ENCODE results near the gene CLIC4. TPM values are rescaled to one million over a fixed set of nuclear protein-coding genes. Genes with fewer than 3 reads are reported as not detected.
A peak's percentile ranks its signal among the peaks of the same experiment; 100 is the strongest.

CLIC4 gene
- total and polyA plus RNA-seq, 9 of the 15 experiments (the other 6 are each of a cell fraction or from before 2014, with no cell fraction given): 16.0 to 67.5 (median 38.4) TPM

DNA sequence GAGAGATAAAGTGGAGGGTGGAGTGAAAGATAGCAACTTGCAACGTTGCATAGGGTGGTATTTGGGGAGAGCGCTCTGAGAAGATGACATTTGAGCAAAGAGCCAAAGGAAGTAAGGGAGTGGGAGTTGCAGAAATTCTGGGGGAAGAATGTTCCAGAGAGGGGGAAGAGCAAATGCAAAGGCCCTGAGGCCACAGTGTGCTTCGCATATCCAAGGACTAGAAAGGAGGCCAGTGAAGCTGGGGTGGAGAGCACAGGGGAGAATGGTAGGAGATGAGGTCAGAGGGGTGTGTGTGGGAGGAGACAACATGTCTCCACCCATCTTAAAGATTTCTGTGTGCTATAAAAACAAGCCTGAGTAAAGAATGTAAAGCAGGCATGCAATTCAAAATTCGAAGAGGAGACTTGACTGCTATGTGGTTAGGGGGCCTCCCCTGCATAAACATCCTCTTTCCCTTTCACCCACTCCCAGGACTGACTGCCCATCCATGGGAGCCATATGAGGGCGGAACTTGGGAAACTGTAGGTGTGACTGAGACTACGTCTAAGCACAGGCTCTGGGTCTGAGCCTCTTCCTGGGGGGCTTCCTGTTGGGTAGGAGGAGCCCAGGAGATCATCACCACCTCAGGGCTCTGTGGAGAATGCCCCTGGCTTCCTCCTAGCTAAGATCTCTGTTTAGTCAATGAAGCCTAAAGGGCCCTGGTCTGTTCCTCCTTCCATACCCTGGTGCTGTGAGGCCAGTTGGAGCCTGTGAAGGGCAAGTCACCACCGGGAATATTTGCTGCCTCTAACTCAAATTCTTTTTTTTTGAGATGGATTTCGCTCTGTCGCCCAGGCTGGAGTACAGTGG, 2.9 kb upstream of the CLIC4 start (continued):
- TF ChIP-seq JUN (IDR thresholded peaks at IDR 0.05; ENCODE audit: borderline replicate concordance, low read depth, low read length): no peak
- no peak for TF ChIP-seq JUN (CRISPR knock-in tag; IDR thresholded peaks at IDR 0.05; ENCODE audit: borderline replicate concordance)
- TF ChIP-seq, protein P1, sequence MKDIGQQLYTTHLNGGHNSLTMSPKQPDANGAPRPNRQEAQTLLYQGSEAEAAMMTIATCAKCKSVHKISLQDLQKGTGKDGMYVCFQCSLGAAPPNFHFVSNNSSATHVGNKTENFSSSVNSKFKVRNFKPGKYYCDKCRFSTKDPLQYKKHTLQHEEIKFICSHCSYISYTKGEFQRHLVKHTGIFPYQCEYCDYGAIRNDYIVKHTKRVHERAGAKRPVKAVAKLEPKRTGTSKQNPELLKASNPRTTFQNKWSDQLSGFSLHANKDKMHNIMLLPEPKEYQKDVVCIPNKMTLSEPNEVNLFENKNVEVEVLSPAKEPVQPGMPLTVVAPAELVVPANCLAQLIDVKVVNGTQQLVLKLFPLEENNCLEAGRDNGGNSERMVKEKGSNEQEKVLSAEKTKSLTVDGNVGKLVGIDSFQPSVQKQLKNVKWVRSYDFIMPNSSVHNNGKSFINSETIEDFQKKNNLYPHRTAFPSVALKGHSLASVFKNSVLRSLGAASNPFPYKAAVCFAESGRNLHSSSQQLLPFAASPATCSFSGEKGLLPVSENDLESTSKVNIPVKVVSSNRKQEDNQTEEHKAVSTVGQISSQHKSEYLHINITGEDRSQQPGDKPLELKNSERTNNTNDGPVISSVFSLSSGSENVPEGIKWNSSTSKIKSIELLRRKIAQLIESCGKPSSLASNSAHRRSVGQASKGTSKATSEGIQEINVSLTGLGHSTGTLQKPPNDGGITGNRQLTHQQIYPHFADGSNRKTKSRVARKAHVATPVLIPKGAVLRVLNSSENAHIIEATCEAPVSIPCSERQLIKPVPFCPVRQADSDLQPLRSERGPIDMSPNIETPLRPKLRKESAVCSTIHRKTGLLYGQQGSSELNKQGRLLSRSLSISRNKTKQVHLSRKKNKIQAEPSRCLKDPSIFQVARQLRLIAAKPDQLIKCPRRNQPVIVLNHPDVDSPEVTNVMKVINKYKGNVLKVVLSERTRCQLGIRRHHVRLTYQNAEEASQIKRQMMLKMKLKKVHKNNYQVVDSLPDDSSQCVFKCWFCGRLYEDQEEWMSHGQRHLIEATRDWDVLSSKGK (CRISPR knock-in tag; IDR thresholded peaks at IDR 0.05): no peak
- TF ChIP-seq FOXK1 (CRISPR knock-in tag; IDR thresholded peaks at IDR 0.05; ENCODE audit: borderline replicate concordance): no peak
- TF ChIP-seq CEBPG (CRISPR knock-in tag; IDR thresholded peaks at IDR 0.05): no peak
- no peak for TF ChIP-seq CEBPG (tag; conservative IDR thresholded peaks at IDR 0.05 in 1 of 2, IDR thresholded peaks at IDR 0.05 in 1 of 2)
- TF ChIP-seq, protein P2, sequence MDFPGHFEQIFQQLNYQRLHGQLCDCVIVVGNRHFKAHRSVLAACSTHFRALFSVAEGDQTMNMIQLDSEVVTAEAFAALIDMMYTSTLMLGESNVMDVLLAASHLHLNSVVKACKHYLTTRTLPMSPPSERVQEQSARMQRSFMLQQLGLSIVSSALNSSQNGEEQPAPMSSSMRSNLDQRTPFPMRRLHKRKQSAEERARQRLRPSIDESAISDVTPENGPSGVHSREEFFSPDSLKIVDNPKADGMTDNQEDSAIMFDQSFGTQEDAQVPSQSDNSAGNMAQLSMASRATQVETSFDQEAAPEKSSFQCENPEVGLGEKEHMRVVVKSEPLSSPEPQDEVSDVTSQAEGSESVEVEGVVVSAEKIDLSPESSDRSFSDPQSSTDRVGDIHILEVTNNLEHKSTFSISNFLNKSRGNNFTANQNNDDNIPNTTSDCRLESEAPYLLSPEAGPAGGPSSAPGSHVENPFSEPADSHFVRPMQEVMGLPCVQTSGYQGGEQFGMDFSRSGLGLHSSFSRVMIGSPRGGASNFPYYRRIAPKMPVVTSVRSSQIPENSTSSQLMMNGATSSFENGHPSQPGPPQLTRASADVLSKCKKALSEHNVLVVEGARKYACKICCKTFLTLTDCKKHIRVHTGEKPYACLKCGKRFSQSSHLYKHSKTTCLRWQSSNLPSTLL (IDR thresholded peaks at IDR 0.05): 0 out of 2 replicates have a peak, but pooled peaks have one; percentile 35
- TF ChIP-seq FIP1L1 (IDR thresholded peaks at IDR 0.05; ENCODE audit: low read depth, low read length, poor library complexity, severe bottlenecking): no peak
- TF ChIP-seq YBX1 (IDR thresholded peaks at IDR 0.05): no peak
- TF ChIP-seq BCL6 (CRISPR knock-in tag; IDR thresholded peaks at IDR 0.05): no peak
- TF ChIP-seq, protein P3, sequence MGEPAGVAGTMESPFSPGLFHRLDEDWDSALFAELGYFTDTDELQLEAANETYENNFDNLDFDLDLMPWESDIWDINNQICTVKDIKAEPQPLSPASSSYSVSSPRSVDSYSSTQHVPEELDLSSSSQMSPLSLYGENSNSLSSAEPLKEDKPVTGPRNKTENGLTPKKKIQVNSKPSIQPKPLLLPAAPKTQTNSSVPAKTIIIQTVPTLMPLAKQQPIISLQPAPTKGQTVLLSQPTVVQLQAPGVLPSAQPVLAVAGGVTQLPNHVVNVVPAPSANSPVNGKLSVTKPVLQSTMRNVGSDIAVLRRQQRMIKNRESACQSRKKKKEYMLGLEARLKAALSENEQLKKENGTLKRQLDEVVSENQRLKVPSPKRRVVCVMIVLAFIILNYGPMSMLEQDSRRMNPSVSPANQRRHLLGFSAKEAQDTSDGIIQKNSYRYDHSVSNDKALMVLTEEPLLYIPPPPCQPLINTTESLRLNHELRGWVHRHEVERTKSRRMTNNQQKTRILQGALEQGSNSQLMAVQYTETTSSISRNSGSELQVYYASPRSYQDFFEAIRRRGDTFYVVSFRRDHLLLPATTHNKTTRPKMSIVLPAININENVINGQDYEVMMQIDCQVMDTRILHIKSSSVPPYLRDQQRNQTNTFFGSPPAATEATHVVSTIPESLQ (CRISPR knock-in tag; IDR thresholded peaks at IDR 0.05): no peak
- 0 out of 2 replicates have a peak, but pooled peaks have one; percentile 15 for TF ChIP-seq CREM (IDR thresholded peaks at IDR 0.05; ENCODE audit: low read depth)
- no peak for TF ChIP-seq ZKSCAN8 (CRISPR knock-in tag; IDR thresholded peaks at IDR 0.05)
- peak; percentile 57; the same call in 1 of the 2 replicates for TF ChIP-seq ARID1B (IDR thresholded peaks at IDR 0.05)
- peak; percentile 62; the same call in 1 of the 2 replicates for TF ChIP-seq HDGF (IDR thresholded peaks at IDR 0.05)
- no peak for TF ChIP-seq PRPF4 (IDR thresholded peaks at IDR 0.05; ENCODE audit: insufficient read depth, low read depth, low read length, poor library complexity, severe bottlenecking)
- TF ChIP-seq RAD51 (IDR thresholded peaks at IDR 0.05; ENCODE audit: borderline replicate concordance, low read depth): no peak
- TF ChIP-seq RBM15 (IDR thresholded peaks at IDR 0.05; ENCODE audit: insufficient read depth, low read length): no peak
- no peak for TF ChIP-seq NR2C1 (IDR thresholded peaks at IDR 0.05)
- 0 out of 2 replicates have a peak, but pooled peaks have one; percentile 1 for TF ChIP-seq NR2C1 (tag; IDR thresholded peaks at IDR 0.05)
- TF ChIP-seq SMARCA5 (IDR thresholded peaks at IDR 0.05): peak; percentile 97

All from K562 (cell line).